K562 (cell line): ENCODE data around the gene DNAJC8. TPM values are rescaled to one million over a fixed set of nuclear protein-coding genes. Genes with fewer than 3 reads are reported as not detected.

Experiments
- AFF1 ChIP-seq, 2 experiments: fragments of 450-650 bp; IDR thresholded peaks; 2 replicates each; pipeline ENCODE4 v1.6.1; 2018; ENCODE audit warnings: mild to moderate bottlenecking in 2 of 2, low read depth in 1 of 2; ENCODE audit not compliant: partially characterized antibody in 2 of 2
- ARID2 ChIP-seq: fragments of 450-650 bp; IDR thresholded peaks from 2 replicates; pipeline ENCODE4 v1.6.1; 2017; ENCODE audit warnings: antibody characterized with exemption, mild to moderate bottlenecking
- ETS1 ChIP-seq: conservative IDR thresholded peaks from 2 replicates; pipeline ENCODE4 v1.6.1; 2011; ENCODE audit warnings: low read depth, mild to moderate bottlenecking, low read length; ENCODE audit not compliant: control insufficient read depth
- FOXP4 ChIP-seq: sonication (generic); formaldehyde crosslinking; IDR thresholded peaks from 2 replicates; pipeline ENCODE4 v1.8.0; 2022; ENCODE audit warnings: mild to moderate bottlenecking, missing genetic modification reagents, borderline replicate concordance
- SAFB ChIP-seq: fragments of 200-400 bp; formaldehyde crosslinking; IDR thresholded peaks from 2 replicates; pipeline ENCODE4 v1.6.1; 2017; ENCODE audit warnings: low read depth, low read length, borderline replicate concordance
- STAT6 ChIP-seq: sonication (generic); formaldehyde crosslinking; IDR thresholded peaks from 2 replicates; pipeline ENCODE4 v1.8.1; 2023; ENCODE audit warnings: mild to moderate bottlenecking, missing genetic modification reagents
- TEAD1 ChIP-seq, 2 experiments: fragments of 450-650 bp in 1 of 2; sonication (generic) in 1 of 2; formaldehyde crosslinking; IDR thresholded peaks; 2 replicates each; pipeline versions ENCODE4 v1.4.0 to v1.8.0; 2020 to 2022; ENCODE audit warnings: mild to moderate bottlenecking in 2 of 2, missing genetic modification reagents in 1 of 2
- ZC3H4 ChIP-seq: sonication (generic); formaldehyde crosslinking; IDR thresholded peaks from 2 replicates; pipeline ENCODE4 v1.9.0; 2021; ENCODE audit warnings: missing genetic modification reagents, borderline replicate concordance
- ZMIZ1 ChIP-seq, 2 experiments: fragments of 150-350 bp in 1 of 2; IDR thresholded peaks; 2 replicates each; pipeline ENCODE4 v1.6.1; 2012 to 2016; ENCODE audit warnings: low read depth in 2 of 2, low read length in 2 of 2, mild to moderate bottlenecking in 1 of 2, moderate library complexity in 1 of 2
- ZNF124 ChIP-seq: sonication (generic); formaldehyde crosslinking; IDR thresholded peaks from 2 replicates; pipeline ENCODE4 v1.8.1; 2022; ENCODE audit warnings: missing genetic modification reagents
- ZNF41 ChIP-seq: fragments of 250-450 bp; sonication (Bioruptor Pico); conservative IDR thresholded peaks from 2 replicates; pipeline ENCODE4 v1.4.0; 2020; ENCODE audit warnings: mild to moderate bottlenecking
- polyA plus RNA-seq, 8 experiments: library from polyadenylated mRNA; depleted of rRNA in 4 of 8; stranded (reverse) in 5 of 8; unstranded in 3 of 8; fragments of >200 nt; fragmentation: Nextera tagmentation in 2 of 8; fragmentation: Illumina TruSeq in 1 of 8; extraction: Ambion mirVana in 2 of 8; extraction: Trizol in 1 of 8; gene quantifications; 2 replicates each; pipeline versions ENCODE4 v1.2.1 to v1.2.3, GENCODE V29; 2011 to 2014; ENCODE audit warnings: inconsistent platforms in 1 of 8, missing spikeins in 1 of 8
- total RNA-seq, 7 experiments: library from RNA; depleted of rRNA in 6 of 7; stranded (reverse); fragments of >200 nt in 6 of 7; fragmentation: Illumina TruSeq in 2 of 7; extraction: Trizol in 2 of 7; gene quantifications; 2 replicates each; pipeline versions ENCODE4 v1.2.1 to v1.2.3, GENCODE V29; 2011 to 2021; ENCODE audit warnings: low replicate concordance in 1 of 7

The DNAJC8 gene
- total and polyA plus RNA-seq, 9 of the 15 experiments (the other 6 are each of a cell fraction or from before 2014, with no cell fraction given): 143 to 508 (median 209) TPM

GRCh38 chr1:28259252-28259933 lies 26.6 kb upstream of the DNAJC8 start, which contains the start of gene SESN2 (continued):
- TF ChIP-seq AFF1 (IDR thresholded peaks at IDR 0.05; ENCODE audit: low read depth in 1 of 2, partially characterized antibody in 2 of 2): peak in 1 of 2 experiments; percentile 84
- no peak for TF ChIP-seq ARID2
- TF ChIP-seq ETS1: peak; percentile 68
- 0 out of 2 replicates have a peak, but pooled peaks have one; percentile 67 for TF ChIP-seq SAFB
- TF ChIP-seq ZNF124 (CRISPR knock-in tag): no peak
- TF ChIP-seq STAT6 (CRISPR knock-in tag): no peak
- peak; percentile 50; the same call in 1 of the 2 replicates for TF ChIP-seq FOXP4
- TF ChIP-seq ZNF41: no peak
- no peak; a peak in 2 of 4 replicates for TF ChIP-seq TEAD1 (CRISPR knock-in tag; IDR thresholded peaks at IDR 0.05)
- TF ChIP-seq ZC3H4: 0 out of 2 replicates have a peak, but pooled peaks have one; percentile 66
- TF ChIP-seq ZMIZ1 (IDR thresholded peaks at IDR 0.05; ENCODE audit: low read depth in 2 of 2, low read length in 2 of 2): peak in 1 of 2 experiments; percentile 78; a peak in 2 of 4 replicates
